ENCODE results near the gene ADAM10. TPM values are rescaled to one million over a fixed set of nuclear protein-coding genes. Genes with fewer than 3 reads are reported as not detected.

Gene ADAM10
- total and polyA plus RNA-seq, 2 of the 8 experiments (the other 6 are each of a cell fraction or from before 2014, with no cell fraction given), result 46.5 to 163 TPM

- no peak for TF ChIP-seq JUN (IDR thresholded peaks at IDR 0.05; ENCODE audit: low read depth, low read length)
- no peak for TF ChIP-seq NRF1 (IDR thresholded peaks at IDR 0.05; ENCODE audit: low read depth, low read length)
- TF ChIP-seq E2F6 (IDR thresholded peaks at IDR 0.05), result no peak
These were observed 78.3 kb downstream of the ADAM10 start (continued) for GRCh38 chr15:58671186-58671585.

Data from H1 (cell line).